IMR-90 (cell line): ENCODE measurements around the gene ATP11A. TPM values are rescaled to one million over a fixed set of nuclear protein-coding genes. Genes with fewer than 3 reads are reported as not detected.

ENCODE experiments used
- ATAC-seq: fragments of 200-7000 bp; cut with Tn5 transposase; 2 replicates; pipeline ENCODE4 v1.9.1; 2020; ENCODE audit warnings: low read depth, mild to moderate bottlenecking, moderate library complexity
- BruUV-seq: library from RNA; stranded (reverse); fragments of 400-500 nt; replicated peaks from 2 replicates; lab custom pipeline; 2021; lab: Mats Ljungman, UMichigan
- CTCF ChIA-PET: fragments of 300-600 bp; formaldehyde crosslinking; extraction: SDS; loops from one replicate; lab custom pipeline; 2021; ENCODE audit warnings: antibody characterized with exemption; lab: Yijun Ruan, JAX
- POLR2A ChIA-PET: fragments of 300-600 bp; sonication (Branson Sonifier 250); formaldehyde crosslinking; loops from one replicate; lab custom pipeline; 2022; ENCODE audit warnings: antibody characterized with exemption; ENCODE audit not compliant: unreplicated experiment; lab: Charles Lee
- DNase-seq: peaks from one replicate; pipeline ENCODE4 v3.0.0; 2013
- H2AFZ ChIP-seq: replicated peaks from 2 replicates; pipeline ENCODE3; 2013; ENCODE audit warnings: low read length, mild to moderate bottlenecking; ENCODE audit not compliant: poor library complexity
- H2AK5ac ChIP-seq: 2 replicates; pipeline ENCODE4 v1.6.1; 2013; ENCODE audit warnings: low read depth, low read length, inconsistent platforms
- H2AK9ac ChIP-seq: replicated peaks from 2 replicates; pipeline ENCODE3; 2013; ENCODE audit warnings: mild to moderate bottlenecking, low read depth, low read length, moderate library complexity; ENCODE audit not compliant: poor library complexity
- H2BK120ac ChIP-seq: 2 replicates; pipeline ENCODE4 v1.6.1; 2013; ENCODE audit warnings: low read depth, low read length, inconsistent platforms
- H2BK15ac ChIP-seq: 3 replicates; pipeline ENCODE4 v1.6.1; 2013; ENCODE audit warnings: low read depth, low read length, inconsistent platforms
- H2BK20ac ChIP-seq: 2 replicates; pipeline ENCODE4 v1.6.1; 2013; ENCODE audit warnings: low read depth, mild to moderate bottlenecking, inconsistent platforms, low read length, moderate library complexity
- H2BK5ac ChIP-seq: 2 replicates; pipeline ENCODE4 v1.6.1; 2013; ENCODE audit warnings: mild to moderate bottlenecking, low read depth, low read length, inconsistent platforms; ENCODE audit not compliant: poor library complexity, severe bottlenecking
- H3K14ac ChIP-seq: replicated peaks from 2 replicates; pipeline ENCODE4 v1.6.1; 2013; ENCODE audit warnings: low read depth, low read length, inconsistent platforms
- H3K18ac ChIP-seq: 2 replicates; pipeline ENCODE4 v1.6.1; 2013; ENCODE audit warnings: low read depth, low read length, control low read depth
- H3K23ac ChIP-seq: 2 replicates; pipeline ENCODE4 v1.6.1; 2013; ENCODE audit warnings: low read depth, low read length, inconsistent platforms
- H3K27ac ChIP-seq: 2 replicates; pipeline ENCODE4 v1.5.1; 2013; ENCODE audit warnings: mild to moderate bottlenecking, control low read depth, low read length; ENCODE audit not compliant: insufficient read depth
- H3K27me3 ChIP-seq: 2 replicates; pipeline ENCODE4 v1.6.1; 2013; ENCODE audit warnings: low read length; ENCODE audit not compliant: control insufficient read depth, insufficient read depth
- H3K36me3 ChIP-seq: 2 replicates; pipeline ENCODE4 v1.6.1; 2013; ENCODE audit warnings: low read length, mixed read lengths; ENCODE audit not compliant: control insufficient read depth, insufficient read depth
- H3K4ac ChIP-seq: 2 replicates; pipeline ENCODE4 v1.6.1; 2013; ENCODE audit warnings: low read depth, low read length, inconsistent platforms
- H3K4me1 ChIP-seq: 2 replicates; pipeline ENCODE4 v1.6.1; 2013; ENCODE audit warnings: low read length, mixed read lengths; ENCODE audit not compliant: control insufficient read depth, insufficient read depth
- H3K4me2 ChIP-seq: 2 replicates; pipeline ENCODE4 v1.6.1; 2013; ENCODE audit warnings: low read depth, mild to moderate bottlenecking, control low read depth, low read length, moderate library complexity
- H3K4me3 ChIP-seq: 2 replicates; pipeline ENCODE4 v1.5.1; 2013; ENCODE audit warnings: low read depth, mild to moderate bottlenecking, control low read depth, low read length, moderate library complexity; ENCODE audit not compliant: insufficient read depth
- H3K56ac ChIP-seq: 2 replicates; pipeline ENCODE4 v1.6.1; 2013; ENCODE audit warnings: low read length, inconsistent platforms; ENCODE audit not compliant: insufficient read depth; ENCODE audit errors: extremely low read depth
- H3K79me1 ChIP-seq, 2 experiments: 2 replicates each; pipeline ENCODE4 v1.6.1; 2013; ENCODE audit warnings: low read length in 2 of 2, inconsistent platforms in 1 of 2, low read depth in 1 of 2
- H3K9ac ChIP-seq: 2 replicates; pipeline ENCODE4 v1.6.1; 2013; ENCODE audit warnings: low read depth, low read length, control low read depth
- H3K9me1 ChIP-seq: 2 replicates; pipeline ENCODE4 v1.6.1; 2013; ENCODE audit warnings: low read length, inconsistent platforms; ENCODE audit not compliant: insufficient read depth
- H3K9me3 ChIP-seq: 2 replicates; pipeline ENCODE4 v1.6.1; 2013; ENCODE audit warnings: low read length; ENCODE audit not compliant: control insufficient read depth, insufficient read depth
- H4K20me1 ChIP-seq: 2 replicates; pipeline ENCODE4 v1.6.1; 2013; ENCODE audit warnings: low read length, inconsistent platforms; ENCODE audit not compliant: insufficient read depth
- H4K5ac ChIP-seq: 2 replicates; pipeline ENCODE4 v1.6.1; 2013; ENCODE audit warnings: mild to moderate bottlenecking, low read depth, low read length, control low read depth
- H4K8ac ChIP-seq, 2 experiments: 2 replicates each; pipeline ENCODE4 v1.6.1; 2013; ENCODE audit warnings: low read depth in 2 of 2, low read length in 2 of 2, control low read depth in 1 of 2, inconsistent platforms in 1 of 2
- H4K91ac ChIP-seq: 2 replicates; pipeline ENCODE4 v1.6.1; 2013; ENCODE audit warnings: low read depth, low read length, inconsistent platforms; ENCODE audit not compliant: insufficient read depth
- CEBPB ChIP-seq: IDR thresholded peaks from 2 replicates; pipeline ENCODE4 v1.6.1; 2012; ENCODE audit warnings: low read depth, low read length, improper control_type of control experiment
- CHD1 ChIP-seq: IDR thresholded peaks from 2 replicates; pipeline ENCODE4 v1.6.1; 2012; ENCODE audit warnings: low read depth, low read length, improper control_type of control experiment
- MAZ ChIP-seq: IDR thresholded peaks from 2 replicates; pipeline ENCODE4 v1.6.1; 2012; ENCODE audit warnings: low read depth, mild to moderate bottlenecking, low read length, improper control_type of control experiment, moderate library complexity, borderline replicate concordance
- MXI1 ChIP-seq: IDR thresholded peaks from 2 replicates; pipeline ENCODE4 v1.6.1; 2012; ENCODE audit warnings: low read depth, mild to moderate bottlenecking, low read length, moderate library complexity, borderline replicate concordance
- NFE2L2 ChIP-seq: fragments of 150-350 bp; IDR thresholded peaks from 2 replicates; pipeline ENCODE4 v1.6.1; 2016; ENCODE audit warnings: low read depth, mild to moderate bottlenecking, low read length
- RAD21 ChIP-seq: IDR thresholded peaks from 2 replicates; pipeline ENCODE4 v1.6.1; 2012; ENCODE audit warnings: low read length, improper control_type of control experiment
- RFX5 ChIP-seq: IDR thresholded peaks from 2 replicates; pipeline ENCODE4 v1.8.0; 2012; ENCODE audit warnings: low read depth, mild to moderate bottlenecking, low read length, moderate library complexity
- SMC3 ChIP-seq: fragments of 150-350 bp; IDR thresholded peaks from 2 replicates; pipeline ENCODE4 v1.6.1; 2016; ENCODE audit warnings: low read depth, mild to moderate bottlenecking, antibody characterized with exemption, low read length, moderate library complexity
- WGBS, 2 experiments: methylation state at CpG; one replicate each; pipeline versions ENCODE4 v1.1.5 to v1.1.7; 2013; ENCODE audit warnings: missing lambda C conversion rate in 2 of 2; ENCODE audit not compliant: insufficient read length in 1 of 2; ENCODE audit errors: extremely low coverage in 2 of 2; 5-methylcytosine and 5-hydroxymethylcytosine counted together
- dilution Hi-C: fragments of 300-500 bp; cut with HindIII; formaldehyde crosslinking; loops from one replicate; pipeline ENCODE4 v1.14.3; 2018; ENCODE audit warnings: low sequenced_read_pairs; ENCODE audit not compliant: unreplicated experiment
- in situ Hi-C: fragments of 300-500 bp; cut with MboI; formaldehyde crosslinking; loops from 3 replicates; pipeline ENCODE4 v1.14.3; 2019; ENCODE audit warnings: low sequenced_read_pairs, inconsistent platforms, mixed read lengths
- intact Hi-C: fragments of 100-400 bp; cut with micrococcal nuclease; formaldehyde crosslinking; loops from 2 replicates; pipeline ENCODE4 v1.10.0; 2022
- polyA plus RNA-seq, 3 experiments: library from polyadenylated mRNA; depleted of rRNA; stranded (reverse); fragments of >200 nt; gene quantifications; 2 replicates each; pipeline ENCODE4 v1.2.3, GENCODE V29; 2012; ENCODE audit warnings: low replicate concordance in 1 of 3
- total RNA-seq: library from RNA; depleted of rRNA; stranded (reverse); fragments of >200 nt; gene quantifications from 2 replicates; pipeline ENCODE4 v1.2.3, GENCODE V29; 2012
- TF ChIP-seq, protein P1 (sequence below): conservative IDR thresholded peaks from 2 replicates; pipeline ENCODE4 v1.5.1; 2012; ENCODE audit warnings: mild to moderate bottlenecking, low read depth, low read length, improper control_type of control experiment
- TF ChIP-seq, protein P2 (sequence below): fragments of 150-350 bp; IDR thresholded peaks from 2 replicates; pipeline ENCODE4 v1.6.1; 2016; ENCODE audit warnings: low read depth, mild to moderate bottlenecking, low read length, moderate library complexity, borderline replicate concordance

The ATP11A gene
- total and polyA plus RNA-seq, 2 of the 4 experiments (the other 2 are of a cell fraction), result 8.4 to 12.0 TPM

DNA sequence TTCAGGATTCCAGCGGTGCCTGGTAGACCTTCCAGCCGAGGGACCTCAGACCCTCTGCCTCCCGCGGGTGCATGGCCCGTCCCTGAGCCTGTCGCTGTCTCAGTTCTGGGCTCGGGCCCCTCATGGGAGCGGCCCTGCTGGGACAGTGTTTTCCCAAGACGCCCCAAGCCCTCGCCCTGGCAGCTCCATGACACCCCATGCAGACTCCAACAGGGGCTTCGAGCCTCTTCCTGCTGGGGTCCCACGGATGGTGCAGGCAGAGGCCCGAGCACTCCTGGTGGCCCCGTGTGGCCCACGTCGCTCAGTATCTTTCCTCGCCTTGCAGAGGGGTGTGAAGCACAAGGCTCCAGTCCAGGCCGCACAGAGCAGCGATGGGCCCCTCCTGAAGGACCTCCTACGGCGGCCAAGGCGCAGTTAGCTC lies 190.4 kb downstream of the ATP11A start:
- Histone ChIP-seq H4K20me1 (no peaks in the 10 kb centered on the region; the same call in 1 of the 2 replicates), H3K4me1 (no peaks in the 10 kb centered on the region), H2BK15ac (no peak overlapping the region), H3K4ac (no peak overlapping the region), H4K8ac (no peak overlapping the region), H2AK5ac (no peak overlapping the region), H3K9ac (no peak overlapping the region), H3K9me1 (peaks cover 6% of the 10 kb centered on the region), H3K27ac (no peak overlapping the region), H4K91ac (no peak overlapping the region), H3K27me3 (no peaks in the 10 kb centered on the region), H2AFZ (no peak overlapping the region), H3K18ac (no peak overlapping the region), H2BK20ac (no peak overlapping the region), H3K36me3 (peaks cover 32% of the 10 kb centered on the region), H2AK9ac (peak overlapping the region; percentile 50), H3K4me2 (no peak overlapping the region), H2BK120ac (no peak overlapping the region), H3K23ac (no peak overlapping the region), H3K4me3 (no peak overlapping the region), H3K9me3 (no peaks in the 10 kb centered on the region), H3K79me1 (no peaks in the 10 kb centered on the region), H2BK5ac (no peak overlapping the region), H4K5ac (no peak overlapping the region), H3K14ac (no peak overlapping the region), H3K56ac (no peak overlapping the region)
- DNase-seq (no peak), ATAC-seq (no peak)
- ChIA-PET POLR2A (no interaction called here), CTCF (no interaction called here)
- in situ Hi-C loops, result no loop called here
- 94% methylated on average over 18 of the region's 22 CpGs; no CpG with 5 or more reads in 1 of the 2 experiments for WGBS, 2 experiments
- TF ChIP-seq, protein P1, sequence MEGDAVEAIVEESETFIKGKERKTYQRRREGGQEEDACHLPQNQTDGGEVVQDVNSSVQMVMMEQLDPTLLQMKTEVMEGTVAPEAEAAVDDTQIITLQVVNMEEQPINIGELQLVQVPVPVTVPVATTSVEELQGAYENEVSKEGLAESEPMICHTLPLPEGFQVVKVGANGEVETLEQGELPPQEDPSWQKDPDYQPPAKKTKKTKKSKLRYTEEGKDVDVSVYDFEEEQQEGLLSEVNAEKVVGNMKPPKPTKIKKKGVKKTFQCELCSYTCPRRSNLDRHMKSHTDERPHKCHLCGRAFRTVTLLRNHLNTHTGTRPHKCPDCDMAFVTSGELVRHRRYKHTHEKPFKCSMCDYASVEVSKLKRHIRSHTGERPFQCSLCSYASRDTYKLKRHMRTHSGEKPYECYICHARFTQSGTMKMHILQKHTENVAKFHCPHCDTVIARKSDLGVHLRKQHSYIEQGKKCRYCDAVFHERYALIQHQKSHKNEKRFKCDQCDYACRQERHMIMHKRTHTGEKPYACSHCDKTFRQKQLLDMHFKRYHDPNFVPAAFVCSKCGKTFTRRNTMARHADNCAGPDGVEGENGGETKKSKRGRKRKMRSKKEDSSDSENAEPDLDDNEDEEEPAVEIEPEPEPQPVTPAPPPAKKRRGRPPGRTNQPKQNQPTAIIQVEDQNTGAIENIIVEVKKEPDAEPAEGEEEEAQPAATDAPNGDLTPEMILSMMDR, result no peak
- TF ChIP-seq MXI1 (no peak), CEBPB (no peak), RFX5 (no peak), CHD1 (no peak), NFE2L2 (no peak), RAD21 (no peak), SMC3 (no peak), MAZ (no peak)
- TF ChIP-seq, protein P2, sequence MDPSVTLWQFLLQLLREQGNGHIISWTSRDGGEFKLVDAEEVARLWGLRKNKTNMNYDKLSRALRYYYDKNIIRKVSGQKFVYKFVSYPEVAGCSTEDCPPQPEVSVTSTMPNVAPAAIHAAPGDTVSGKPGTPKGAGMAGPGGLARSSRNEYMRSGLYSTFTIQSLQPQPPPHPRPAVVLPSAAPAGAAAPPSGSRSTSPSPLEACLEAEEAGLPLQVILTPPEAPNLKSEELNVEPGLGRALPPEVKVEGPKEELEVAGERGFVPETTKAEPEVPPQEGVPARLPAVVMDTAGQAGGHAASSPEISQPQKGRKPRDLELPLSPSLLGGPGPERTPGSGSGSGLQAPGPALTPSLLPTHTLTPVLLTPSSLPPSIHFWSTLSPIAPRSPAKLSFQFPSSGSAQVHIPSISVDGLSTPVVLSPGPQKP, result no peak
- no TSS peak for BruUV-seq
- dilution Hi-C loops, result no loop called here
- intact Hi-C loops, result no loop called here
